Neural cell (in vitro differentiated cells): ENCODE measurements around the gene INPP4B. TPM values are rescaled to one million over a fixed set of nuclear protein-coding genes. Genes with fewer than 3 reads are reported as not detected.

ENCODE experiments used
- H2AFZ ChIP-seq: fragments of 200-600, 300-800 bp; sonication (generic), shearing (Covaris generic); 2 replicates; pipeline ENCODE4 v1.6.0; 2014; ENCODE audit warnings: low read depth, mild to moderate bottlenecking, antibody characterized with exemption, low read length, moderate library complexity
- H3F3A ChIP-seq: fragments of 200-600 bp; shearing (Covaris generic); 2 replicates; pipeline ENCODE4 v1.6.1; 2016; ENCODE audit warnings: mild to moderate bottlenecking, moderate library complexity, mixed read lengths, antibody characterized with exemption, low read length; ENCODE audit not compliant: insufficient read depth, poor library complexity, severe bottlenecking
- H3K27ac ChIP-seq: fragments of 200-600, 300-800 bp; sonication (generic), shearing (Covaris generic); 2 replicates; pipeline ENCODE4 v1.5.1; 2014; ENCODE audit warnings: mild to moderate bottlenecking, low read length, moderate library complexity
- H3K27me3 ChIP-seq: fragments of 300-800, 200-600 bp; sonication (generic), shearing (Covaris generic); 2 replicates; pipeline ENCODE4 v1.6.0; 2014; ENCODE audit warnings: mild to moderate bottlenecking, low read depth, low read length, moderate library complexity; ENCODE audit not compliant: insufficient read depth
- H3K36me3 ChIP-seq: fragments of 300-800, 200-600 bp; sonication (generic), shearing (Covaris generic); 2 replicates; pipeline ENCODE4 v1.5.1; 2014; ENCODE audit warnings: mild to moderate bottlenecking, antibody characterized with exemption, low read length, moderate library complexity; ENCODE audit not compliant: insufficient read depth
- H3K4me2 ChIP-seq: fragments of 300-800, 200-600 bp; sonication (generic), shearing (Covaris generic); 2 replicates; pipeline ENCODE4 v1.6.0; 2014; ENCODE audit warnings: mild to moderate bottlenecking, low read length
- H3K4me3 ChIP-seq: fragments of 300-800, 200-600 bp; sonication (generic), shearing (Covaris generic); 2 replicates; pipeline ENCODE4 v1.5.1; 2014; ENCODE audit warnings: mild to moderate bottlenecking, low read length, moderate library complexity
- H3K79me2 ChIP-seq: fragments of 200-600 bp; shearing (Covaris generic); replicated peaks from 2 replicates; pipeline ENCODE4 v1.6.0; 2014; ENCODE audit warnings: mild to moderate bottlenecking, low read length, moderate library complexity; ENCODE audit not compliant: insufficient read depth
- H3K9ac ChIP-seq: fragments of 300-800, 200-600 bp; sonication (generic), shearing (Covaris generic); 2 replicates; pipeline ENCODE4 v1.6.1; 2016; ENCODE audit warnings: mild to moderate bottlenecking, low read length, mixed read lengths
- H3K9me2 ChIP-seq: fragments of 200-600 bp; shearing (Covaris generic); 2 replicates; pipeline ENCODE4 v1.6.1; 2016; ENCODE audit warnings: mild to moderate bottlenecking, low read length, mixed read lengths; ENCODE audit not compliant: insufficient read depth
- H3K9me3 ChIP-seq: fragments of 200-600, 300-800 bp; sonication (generic), shearing (Covaris generic); 2 replicates; pipeline ENCODE4 v1.6.1; 2016; ENCODE audit warnings: mild to moderate bottlenecking, mixed run types, low read length, moderate library complexity, mixed read lengths
- H4K20me1 ChIP-seq: fragments of 200-600 bp; shearing (Covaris generic); 2 replicates; pipeline ENCODE4 v1.6.1; 2016; ENCODE audit warnings: mild to moderate bottlenecking, mixed run types; ENCODE audit not compliant: insufficient read depth
- EP300 ChIP-seq: fragments of 450-650 bp; conservative IDR thresholded peaks from 2 replicates; pipeline ENCODE4 v1.6.1; 2014; ENCODE audit warnings: antibody characterized with exemption, mild to moderate bottlenecking, moderate library complexity; ENCODE audit not compliant: poor library complexity, severe bottlenecking
- EZH2 ChIP-seq: fragments of 200-600, 300-800 bp; shearing (Covaris generic), sonication (generic); IDR thresholded peaks from 2 replicates; pipeline ENCODE4 v1.6.1; 2014; ENCODE audit warnings: antibody characterized with exemption, low read length, borderline replicate concordance, mild to moderate bottlenecking; ENCODE audit not compliant: insufficient read depth, poor library complexity, severe bottlenecking
- MXI1 ChIP-seq: fragments of 450-650 bp; conservative IDR thresholded peaks from 2 replicates; pipeline ENCODE4 v1.6.1; 2014; ENCODE audit warnings: antibody characterized with exemption, mild to moderate bottlenecking; ENCODE audit not compliant: poor library complexity, severe bottlenecking
- POLR2AphosphoS5 ChIP-seq: IDR thresholded peaks from 2 replicates; pipeline ENCODE4 v1.6.1; 2012
- RAD21 ChIP-seq: fragments of 450-650 bp; conservative IDR thresholded peaks from 2 replicates; pipeline ENCODE4 v1.6.1; 2014; ENCODE audit warnings: antibody characterized with exemption, mild to moderate bottlenecking, moderate library complexity
- SMC3 ChIP-seq: fragments of 450-650 bp; conservative IDR thresholded peaks from 2 replicates; pipeline ENCODE4 v1.6.1; 2014; ENCODE audit warnings: antibody characterized with exemption, mild to moderate bottlenecking, moderate library complexity; ENCODE audit not compliant: poor library complexity
- TAF1 ChIP-seq: IDR thresholded peaks from 2 replicates; pipeline ENCODE4 v1.6.1; 2012; ENCODE audit warnings: low read depth
- polyA plus RNA-seq: library from polyadenylated mRNA; depleted of rRNA; stranded (reverse); fragments of >200 nt; gene quantifications from 2 replicates; pipeline ENCODE4 v1.2.3, GENCODE V29; 2014
- TF ChIP-seq, protein P1 (sequence below): fragments of 450-650 bp; IDR thresholded peaks from 2 replicates; pipeline ENCODE4 v1.5.1; 2014; ENCODE audit warnings: antibody characterized with exemption, mild to moderate bottlenecking, moderate library complexity; ENCODE audit not compliant: poor library complexity, severe bottlenecking
- TF ChIP-seq, protein P2 (sequence below): IDR thresholded peaks from 2 replicates; pipeline ENCODE4 v1.6.1; 2012; ENCODE audit warnings: borderline replicate concordance

The INPP4B gene
- polyA plus RNA-seq, 1 donor from 2014 or later = 0.30 TPM

DNA sequence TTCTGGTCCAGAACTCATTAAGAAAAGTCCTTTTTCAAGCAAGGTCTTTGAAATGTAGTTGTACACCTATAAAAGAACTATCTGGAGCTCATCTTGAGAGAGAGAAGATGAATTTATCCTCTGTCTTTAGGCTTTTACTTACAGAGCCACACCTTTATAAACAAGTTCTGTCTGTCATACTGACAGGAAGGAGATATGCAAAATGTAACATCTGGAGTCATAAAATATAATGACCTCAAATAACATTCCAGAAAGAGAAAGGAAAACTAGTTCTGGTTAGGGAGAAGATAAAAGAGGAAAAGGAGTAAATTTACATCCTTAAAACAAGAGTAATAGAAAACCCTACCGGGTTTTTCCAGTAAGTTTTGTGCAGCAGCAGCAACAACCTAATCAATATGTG lies 1.3 kb downstream of the INPP4B start:
- Histone ChIP-seq H3K27ac (no peak overlapping the region), H2AFZ (no peak overlapping the region)

DNA sequence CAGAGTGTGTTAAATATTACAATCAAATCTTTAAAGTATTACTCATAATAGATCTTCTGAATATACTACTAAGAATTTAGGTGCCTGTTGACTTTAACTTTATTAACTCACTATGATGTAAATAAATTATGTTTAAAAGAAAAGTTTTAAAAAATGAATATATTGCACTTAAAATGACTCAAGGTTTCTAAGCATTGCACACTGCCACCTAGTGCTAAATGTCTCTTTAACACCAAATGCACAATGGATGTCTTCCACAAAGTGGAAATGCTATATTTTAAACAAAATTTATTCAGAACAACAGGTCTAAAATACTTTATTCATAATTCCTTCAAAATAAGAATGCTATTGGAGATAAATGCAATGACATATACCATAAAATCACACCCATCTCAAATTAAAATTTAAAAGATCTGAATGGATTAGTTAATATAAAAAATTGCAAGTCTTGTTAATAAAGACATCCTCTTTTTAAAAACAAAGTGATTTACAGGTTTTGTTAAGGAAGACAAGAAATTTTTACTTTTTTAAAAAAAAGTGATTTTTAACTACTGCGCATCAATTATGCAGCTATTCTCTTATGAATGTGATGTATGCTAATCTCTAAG lies 5.5 kb downstream of the INPP4B start:
- Histone ChIP-seq H3K36me3 (no peaks in the 10 kb centered on the region), H3K27me3 (peaks cover 21% of the 10 kb centered on the region), H3K9me2 (no peaks in the 10 kb centered on the region), H3K4me2 (no peak overlapping the region), H2AFZ (no peak overlapping the region), H3K9me3 (no peaks in the 10 kb centered on the region), H3K9ac (no peak overlapping the region), H4K20me1 (no peaks in the 10 kb centered on the region), H3K27ac (no peak overlapping the region), H3K79me2 (no peaks in the 10 kb centered on the region), H3F3A (no peaks in the 10 kb centered on the region), H3K4me3 (no peak overlapping the region)
- TF ChIP-seq MXI1 = no peak
- TF ChIP-seq, protein P1, sequence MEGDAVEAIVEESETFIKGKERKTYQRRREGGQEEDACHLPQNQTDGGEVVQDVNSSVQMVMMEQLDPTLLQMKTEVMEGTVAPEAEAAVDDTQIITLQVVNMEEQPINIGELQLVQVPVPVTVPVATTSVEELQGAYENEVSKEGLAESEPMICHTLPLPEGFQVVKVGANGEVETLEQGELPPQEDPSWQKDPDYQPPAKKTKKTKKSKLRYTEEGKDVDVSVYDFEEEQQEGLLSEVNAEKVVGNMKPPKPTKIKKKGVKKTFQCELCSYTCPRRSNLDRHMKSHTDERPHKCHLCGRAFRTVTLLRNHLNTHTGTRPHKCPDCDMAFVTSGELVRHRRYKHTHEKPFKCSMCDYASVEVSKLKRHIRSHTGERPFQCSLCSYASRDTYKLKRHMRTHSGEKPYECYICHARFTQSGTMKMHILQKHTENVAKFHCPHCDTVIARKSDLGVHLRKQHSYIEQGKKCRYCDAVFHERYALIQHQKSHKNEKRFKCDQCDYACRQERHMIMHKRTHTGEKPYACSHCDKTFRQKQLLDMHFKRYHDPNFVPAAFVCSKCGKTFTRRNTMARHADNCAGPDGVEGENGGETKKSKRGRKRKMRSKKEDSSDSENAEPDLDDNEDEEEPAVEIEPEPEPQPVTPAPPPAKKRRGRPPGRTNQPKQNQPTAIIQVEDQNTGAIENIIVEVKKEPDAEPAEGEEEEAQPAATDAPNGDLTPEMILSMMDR = peak; percentile 75
- peak; percentile 86 for TF ChIP-seq SMC3
- peak; percentile 81 for TF ChIP-seq RAD21

More for the DNA sequence above, 1.3 kb downstream of the INPP4B start:
- H3K27me3 ChIP-seq = peaks cover 42% of the 10 kb centered on the region
- H3K9me3 ChIP-seq = no peaks in the 10 kb centered on the region
- no peak for TF ChIP-seq MXI1
- TF ChIP-seq, protein P1 = no peak
- TF ChIP-seq EZH2 = no peak
- TF ChIP-seq EP300 = no peak
- TF ChIP-seq SMC3 = no peak
- no peak for TF ChIP-seq POLR2AphosphoS5
- TF ChIP-seq, protein P2, sequence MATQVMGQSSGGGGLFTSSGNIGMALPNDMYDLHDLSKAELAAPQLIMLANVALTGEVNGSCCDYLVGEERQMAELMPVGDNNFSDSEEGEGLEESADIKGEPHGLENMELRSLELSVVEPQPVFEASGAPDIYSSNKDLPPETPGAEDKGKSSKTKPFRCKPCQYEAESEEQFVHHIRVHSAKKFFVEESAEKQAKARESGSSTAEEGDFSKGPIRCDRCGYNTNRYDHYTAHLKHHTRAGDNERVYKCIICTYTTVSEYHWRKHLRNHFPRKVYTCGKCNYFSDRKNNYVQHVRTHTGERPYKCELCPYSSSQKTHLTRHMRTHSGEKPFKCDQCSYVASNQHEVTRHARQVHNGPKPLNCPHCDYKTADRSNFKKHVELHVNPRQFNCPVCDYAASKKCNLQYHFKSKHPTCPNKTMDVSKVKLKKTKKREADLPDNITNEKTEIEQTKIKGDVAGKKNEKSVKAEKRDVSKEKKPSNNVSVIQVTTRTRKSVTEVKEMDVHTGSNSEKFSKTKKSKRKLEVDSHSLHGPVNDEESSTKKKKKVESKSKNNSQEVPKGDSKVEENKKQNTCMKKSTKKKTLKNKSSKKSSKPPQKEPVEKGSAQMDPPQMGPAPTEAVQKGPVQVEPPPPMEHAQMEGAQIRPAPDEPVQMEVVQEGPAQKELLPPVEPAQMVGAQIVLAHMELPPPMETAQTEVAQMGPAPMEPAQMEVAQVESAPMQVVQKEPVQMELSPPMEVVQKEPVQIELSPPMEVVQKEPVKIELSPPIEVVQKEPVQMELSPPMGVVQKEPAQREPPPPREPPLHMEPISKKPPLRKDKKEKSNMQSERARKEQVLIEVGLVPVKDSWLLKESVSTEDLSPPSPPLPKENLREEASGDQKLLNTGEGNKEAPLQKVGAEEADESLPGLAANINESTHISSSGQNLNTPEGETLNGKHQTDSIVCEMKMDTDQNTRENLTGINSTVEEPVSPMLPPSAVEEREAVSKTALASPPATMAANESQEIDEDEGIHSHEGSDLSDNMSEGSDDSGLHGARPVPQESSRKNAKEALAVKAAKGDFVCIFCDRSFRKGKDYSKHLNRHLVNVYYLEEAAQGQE = no peak
- no peak for TF ChIP-seq RAD21
- no peak for TF ChIP-seq TAF1
- H3K36me3 ChIP-seq = no peaks in the 10 kb centered on the region
- no peaks in the 10 kb centered on the region for H3K9me2 ChIP-seq
- no peaks in the 10 kb centered on the region for H3K79me2 ChIP-seq
- no peaks in the 10 kb centered on the region for H4K20me1 ChIP-seq
- no peak overlapping the region for H3K9ac ChIP-seq
- no peaks in the 10 kb centered on the region for H3F3A ChIP-seq
- H3K4me2 ChIP-seq = no peak overlapping the region
- H3K4me3 ChIP-seq = peak overlapping the region; percentile 86
